DMS114 treated with DMSO at 0.1 percent for 48 hours (cell line): ENCODE results near the gene TMEM37.

Source experiments
- DNase-seq: peaks from one replicate; lab custom pipeline; 2025; ENCODE audit not compliant: unreplicated experiment; lab: John Stamatoyannopoulos, UW

Gene TMEM37

GRCh38 chr2:119451336-119452050 is 19.8 kb downstream of the TMEM37 start:
- DNase-seq: no peak

GRCh38 chr2:119453972-119454593 is 22.4 kb downstream of the TMEM37 start:
- no peak for DNase-seq

GRCh38 chr2:119455066-119455718 is 23.5 kb downstream of the TMEM37 start:
- DNase-seq: no peak

GRCh38 chr2:119460076-119460475 is 28.4 kb downstream of the TMEM37 start:
- DNase-seq: no peak

GRCh38 chr2:119461811-119462210 is 30.2 kb downstream of the TMEM37 start:
- DNase-seq: no peak

GRCh38 chr2:119462574-119462973 is 30.9 kb downstream of the TMEM37 start:
- DNase-seq: no peak

- no peak for DNase-seq
Observed at GRCh38 chr2:119463136-119463535, 31.5 kb downstream of the TMEM37 start.

- no peak for DNase-seq
Observed at GRCh38 chr2:119463990-119464389, 32.3 kb downstream of the TMEM37 start.

- no peak for DNase-seq
Observed at GRCh38 chr2:119464981-119465380, 33.3 kb downstream of the TMEM37 start.

- no peak for DNase-seq
Observed at GRCh38 chr2:119465687-119466086, 34.0 kb downstream of the TMEM37 start.

- no peak for DNase-seq
Observed at GRCh38 chr2:119466373-119466772, 34.7 kb downstream of the TMEM37 start.

- no peak for DNase-seq
Observed at GRCh38 chr2:119468154-119468955, 36.7 kb downstream of the TMEM37 start.

- DNase-seq: no peak
Observed at GRCh38 chr2:119469131-119469530, 37.5 kb downstream of the TMEM37 start.

GRCh38 chr2:119469661-119470297 is 38.1 kb downstream of the TMEM37 start:
- no peak for DNase-seq

- DNase-seq: no peak
Observed at GRCh38 chr2:119472749-119473148, 41.1 kb downstream of the TMEM37 start.

GRCh38 chr2:119473621-119474370 is 42.1 kb downstream of the TMEM37 start:
- DNase-seq: no peak

GRCh38 chr2:119474371-119475224 is 42.9 kb downstream of the TMEM37 start:
- DNase-seq: no peak

- no peak for DNase-seq
Observed at GRCh38 chr2:119475225-119475856, 43.7 kb downstream of the TMEM37 start.

GRCh38 chr2:119475857-119476244 is 44.2 kb downstream of the TMEM37 start:
- DNase-seq: no peak
